T-helper 17 cell (primary cell): ENCODE results near the gene GGT6. TPM values are rescaled to one million over a fixed set of nuclear protein-coding genes. Genes with fewer than 3 reads are reported as not detected.
"Not testable (repeated sequence)": the region's sequence is repeated elsewhere in the genome, so short reads cannot be mapped to it uniquely, and the experiment has no call there.

Experiments
- ATAC-seq: fragments of 150-1000 bp; cut with Tn5 transposase; 2 replicates; pipeline ENCODE4 v1.10.0; 2021; ENCODE audit warnings: mild to moderate bottlenecking, moderate library complexity
- DNase-seq, 3 donors: peaks; one replicate each; pipeline versions ENCODE4 v3.0.0 to v3.0.0-alpha.2; 2020 to 2021
- H3K9me3 ChIP-seq: one replicate; pipeline ENCODE4 v1.7.0; 2013; ENCODE audit warnings: low read length, mild to moderate bottlenecking; ENCODE audit not compliant: control insufficient read depth, poor library complexity, severe bottlenecking
- H3K27ac Mint-ChIP-seq: one replicate; pipeline ENCODE4 v1.8.0; 2022; ENCODE audit warnings: mild to moderate bottlenecking, moderate library complexity, mixed read lengths
- H3K27me3 Mint-ChIP-seq: one replicate; pipeline ENCODE4 v1.8.0; 2022; ENCODE audit warnings: mixed read lengths
- H3K36me3 Mint-ChIP-seq: one replicate; pipeline ENCODE4 v1.8.0; 2022; ENCODE audit warnings: low read depth, mixed read lengths
- H3K4me1 Mint-ChIP-seq: one replicate; pipeline ENCODE4 v1.8.0; 2022; ENCODE audit warnings: mild to moderate bottlenecking, mixed read lengths
- H3K4me3 Mint-ChIP-seq: one replicate; pipeline ENCODE4 v1.8.0; 2022; ENCODE audit warnings: mild to moderate bottlenecking, moderate library complexity, mixed read lengths
- total RNA-seq, 4 donors: library from RNA in 2 of 4; stranded (reverse) in 2 of 4; gene quantifications; one replicate each; pipeline ENCODE4 v1.2.3 and lab custom pipeline; 2022 to 2026

The GGT6 gene
- total RNA-seq, 2 donors from 2014 or later: not detected

- no peak for ATAC-seq
- Mint-ChIP-seq H3K36me3 (no peaks in the 10 kb centered on the region), H3K27me3 (peaks cover 38% of the 10 kb centered on the region), H3K4me1 (peaks cover 3% of the 10 kb centered on the region), H3K27ac (peak overlapping the region; percentile 85), H3K4me3 (no peak overlapping the region)
- no peaks in the 10 kb centered on the region for H3K9me3 ChIP-seq
- no peak for DNase-seq
Measured at GRCh38 chr17:4597975-4598374, 37.6 kb upstream of the GGT6 start.

GRCh38 chr17:4596636-4597380, 36.4 kb upstream of the GGT6 start:
- DNase-seq (no peak), ATAC-seq (no peak)
- Mint-ChIP-seq H3K36me3 (no peaks in the 10 kb centered on the region), H3K4me3 (no peak overlapping the region), H3K27me3 (peaks cover 42% of the 10 kb centered on the region), H3K27ac (no peak overlapping the region), H3K4me1 (peaks cover 3% of the 10 kb centered on the region)
- no peaks in the 10 kb centered on the region for H3K9me3 ChIP-seq

- not testable (repeated sequence) for H3K36me3 Mint-ChIP-seq, ATAC-seq, H3K4me1 Mint-ChIP-seq, DNase-seq, H3K27ac Mint-ChIP-seq, H3K9me3 ChIP-seq, H3K4me3 Mint-ChIP-seq
- H3K27me3 Mint-ChIP-seq: peaks cover 46% of the 10 kb centered on the region
Measured at GRCh38 chr17:4595685-4596342, 35.4 kb upstream of the GGT6 start.

- no peak overlapping the region for H3K4me3 Mint-ChIP-seq
Measured at GRCh38 chr17:4594931-4595684, 34.7 kb upstream of the GGT6 start.

GRCh38 chr17:4594406-4594805, 34.0 kb upstream of the GGT6 start:
- H3K4me1 Mint-ChIP-seq: peaks cover 6% of the 10 kb centered on the region
- no peaks in the 10 kb centered on the region for H3K9me3 ChIP-seq
- DNase-seq (no peak), ATAC-seq (no peak)
- H3K27ac Mint-ChIP-seq: no peak overlapping the region
- H3K36me3 Mint-ChIP-seq: no peaks in the 10 kb centered on the region
- H3K4me3 Mint-ChIP-seq: no peak overlapping the region
- peaks cover 49% of the 10 kb centered on the region for H3K27me3 Mint-ChIP-seq

More at GRCh38 chr17:4594931-4595684, 34.7 kb upstream of the GGT6 start:
- peak; percentile 62 for ATAC-seq
- Mint-ChIP-seq H3K27me3 (peaks cover 53% of the 10 kb centered on the region), H3K4me1 (peaks cover 6% of the 10 kb centered on the region), H3K36me3 (no peaks in the 10 kb centered on the region), H3K27ac (no peak overlapping the region)
- no peak for DNase-seq
- no peaks in the 10 kb centered on the region for H3K9me3 ChIP-seq

- H3K9me3 ChIP-seq: no peaks in the 10 kb centered on the region
- Mint-ChIP-seq H3K4me3 (no peak overlapping the region), H3K27ac (no peak overlapping the region), H3K36me3 (no peaks in the 10 kb centered on the region), H3K4me1 (peaks cover 6% of the 10 kb centered on the region), H3K27me3 (peaks cover 52% of the 10 kb centered on the region)
- ATAC-seq (no peak), DNase-seq (no peak)
Measured at GRCh38 chr17:4593021-4593421, 32.6 kb upstream of the GGT6 start.

GRCh38 chr17:4592240-4593005, 32.0 kb upstream of the GGT6 start:
- Mint-ChIP-seq H3K36me3 (no peaks in the 10 kb centered on the region), H3K27me3 (peaks cover 46% of the 10 kb centered on the region), H3K4me1 (peaks cover 6% of the 10 kb centered on the region), H3K27ac (no peak overlapping the region), H3K4me3 (no peak overlapping the region)
- no peaks in the 10 kb centered on the region for H3K9me3 ChIP-seq
- ATAC-seq: no peak
- DNase-seq: no peak

GRCh38 chr17:4591529-4591928, 31.2 kb upstream of the GGT6 start:
- Mint-ChIP-seq H3K4me3 (no peak overlapping the region), H3K27ac (no peak overlapping the region), H3K4me1 (peaks cover 6% of the 10 kb centered on the region), H3K27me3 (peaks cover 47% of the 10 kb centered on the region), H3K36me3 (no peaks in the 10 kb centered on the region)
- ATAC-seq: no peak
- H3K9me3 ChIP-seq: no peaks in the 10 kb centered on the region
- no peak for DNase-seq

- no peak overlapping the region for H3K4me3 Mint-ChIP-seq
- no peaks in the 10 kb centered on the region for H3K9me3 ChIP-seq
- no peak for ATAC-seq
- peaks cover 52% of the 10 kb centered on the region for H3K27me3 Mint-ChIP-seq
- H3K27ac Mint-ChIP-seq: no peak overlapping the region
- H3K36me3 Mint-ChIP-seq: no peaks in the 10 kb centered on the region
- DNase-seq: no peak
- peaks cover 9% of the 10 kb centered on the region for H3K4me1 Mint-ChIP-seq
Measured at GRCh38 chr17:4590981-4591453, 30.6 kb upstream of the GGT6 start.

GRCh38 chr17:4590042-4590441, 29.7 kb upstream of the GGT6 start:
- H3K4me3 Mint-ChIP-seq, H3K36me3 Mint-ChIP-seq, H3K27ac Mint-ChIP-seq: not testable (repeated sequence)

GRCh38 chr17:4588898-4589625, 28.7 kb upstream of the GGT6 start:
- H3K4me3 Mint-ChIP-seq: no peak overlapping the region
- peaks cover 55% of the 10 kb centered on the region for H3K27me3 Mint-ChIP-seq
- DNase-seq: no peak
- peaks cover 6% of the 10 kb centered on the region for H3K4me1 Mint-ChIP-seq
- H3K9me3 ChIP-seq: no peaks in the 10 kb centered on the region
- H3K27ac Mint-ChIP-seq: no peak overlapping the region
- ATAC-seq: no peak
- peaks cover 2% of the 10 kb centered on the region for H3K36me3 Mint-ChIP-seq

More at GRCh38 chr17:4590042-4590441, 29.7 kb upstream of the GGT6 start:
- peaks cover 60% of the 10 kb centered on the region for H3K27me3 Mint-ChIP-seq
- ATAC-seq, DNase-seq, H3K9me3 ChIP-seq, H3K4me1 Mint-ChIP-seq: not testable (repeated sequence)

- Mint-ChIP-seq H3K27ac (no peak overlapping the region), H3K27me3 (peaks cover 56% of the 10 kb centered on the region), H3K4me3 (no peak overlapping the region), H3K4me1 (peaks cover 9% of the 10 kb centered on the region), H3K36me3 (peaks cover 2% of the 10 kb centered on the region)
- ATAC-seq (no peak), DNase-seq (no peak)
- no peaks in the 10 kb centered on the region for H3K9me3 ChIP-seq
Measured at GRCh38 chr17:4588391-4588790, 28.0 kb upstream of the GGT6 start.
